GM18505 (cell line): ENCODE results near the gene ZNF197.

ENCODE experiments used
- ATAC-seq: cut with Tn5 transposase; IDR thresholded peaks from one replicate; pipeline ENCODE4 v1.9.1; 2021; ENCODE audit not compliant: unreplicated experiment
- POLR2A ChIP-seq: IDR thresholded peaks from 4 replicates; pipeline ENCODE4 v1.6.1; 2011; ENCODE audit warnings: borderline replicate concordance; ENCODE audit not compliant: insufficient read depth, insufficient read length; ENCODE audit errors: extremely low read depth

ZNF197 gene

DNA sequence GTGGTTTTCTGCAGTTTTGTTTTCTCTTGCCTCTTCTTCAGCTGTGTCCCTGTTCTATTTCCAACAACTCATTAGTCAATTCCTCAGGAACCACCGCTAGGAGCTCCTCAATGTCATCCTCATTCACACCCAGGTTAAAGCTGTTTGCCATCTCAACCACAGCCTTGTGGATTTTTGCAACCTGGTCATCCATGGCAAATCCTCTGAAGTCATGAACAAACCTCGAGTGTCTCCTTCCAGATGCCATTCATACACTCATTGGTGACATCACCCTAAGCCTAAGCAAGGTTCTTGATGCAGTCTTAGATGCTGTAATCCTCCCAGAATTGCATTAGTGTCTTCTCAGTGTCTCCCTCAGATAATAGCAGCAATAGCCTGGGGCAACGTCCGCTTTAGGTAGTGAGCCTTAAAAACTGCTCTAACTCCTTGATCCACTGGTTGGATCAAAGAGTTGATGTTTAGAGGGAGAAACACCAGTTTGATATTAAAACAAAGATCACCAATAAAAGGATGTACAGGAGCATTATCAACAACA is 56.2 kb downstream of the ZNF197 start:
- no peak for TF ChIP-seq POLR2A
- no peak for ATAC-seq

DNA sequence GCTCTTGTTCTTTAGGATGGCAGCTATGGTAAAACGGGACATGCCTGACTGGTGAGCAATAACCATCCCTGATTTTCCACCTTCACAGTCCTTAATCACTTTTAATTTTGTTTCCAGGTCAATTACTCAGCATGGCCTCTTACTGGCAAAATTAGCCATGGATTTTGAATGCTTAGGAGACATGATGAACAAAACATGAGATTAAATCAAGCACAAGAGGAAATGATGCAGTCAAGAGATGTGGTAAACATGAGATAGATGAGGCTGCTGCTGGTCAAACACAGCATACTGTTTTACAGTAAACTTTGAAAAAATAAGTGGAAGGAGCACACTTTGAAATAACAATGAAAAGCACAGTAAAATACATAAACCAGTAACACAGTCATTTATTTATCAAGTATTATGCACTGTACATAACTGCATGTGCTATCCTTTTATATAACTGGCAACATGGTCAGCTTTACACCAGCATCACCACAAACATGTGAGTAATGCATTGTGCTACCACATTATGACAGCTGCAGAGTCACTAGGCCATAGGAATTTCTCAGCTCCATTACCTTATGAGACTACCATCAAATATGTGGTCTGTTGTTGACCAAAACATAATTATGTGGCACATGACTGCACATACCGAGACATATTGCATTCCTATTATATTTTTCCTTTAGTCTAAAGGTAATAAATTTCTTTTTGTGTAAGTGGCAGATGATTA is 57.5 kb downstream of the ZNF197 start:
- no peak for TF ChIP-seq POLR2A
- no peak for ATAC-seq

DNA sequence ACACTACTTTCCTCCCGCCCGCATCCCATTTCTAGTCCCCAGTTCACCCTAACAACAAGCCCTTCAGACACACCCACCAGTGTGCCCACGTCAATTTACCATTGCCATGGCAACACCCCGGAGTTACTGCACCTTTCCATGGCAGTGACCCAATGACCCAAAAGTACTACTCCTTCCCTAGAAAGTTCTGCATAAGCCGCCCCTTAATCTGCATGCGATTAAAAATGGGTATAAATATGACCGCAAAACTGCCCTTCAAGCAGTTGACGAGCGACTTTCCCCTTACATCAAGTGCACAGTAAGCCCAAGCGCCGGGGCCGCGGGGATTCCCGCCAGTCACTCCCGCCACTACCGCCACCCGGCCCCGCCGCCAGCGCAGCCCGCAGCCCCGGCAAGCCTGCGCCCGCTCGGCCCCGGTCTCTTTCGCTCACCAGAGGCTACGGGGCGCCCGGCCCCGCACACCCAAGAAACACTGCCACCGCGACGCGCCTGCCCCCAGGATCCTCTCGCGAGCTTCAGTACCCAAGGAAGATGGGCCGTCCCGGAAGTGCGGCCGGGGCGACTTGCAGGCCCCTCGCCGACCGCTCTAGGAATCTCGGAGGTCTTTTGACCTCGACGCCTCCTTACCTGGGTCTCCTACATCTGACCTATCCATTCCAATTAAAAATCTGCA is 60.4 kb downstream of the ZNF197 start:
- ATAC-seq: peak; percentile 80
- TF ChIP-seq POLR2A: peak; percentile 39

DNA sequence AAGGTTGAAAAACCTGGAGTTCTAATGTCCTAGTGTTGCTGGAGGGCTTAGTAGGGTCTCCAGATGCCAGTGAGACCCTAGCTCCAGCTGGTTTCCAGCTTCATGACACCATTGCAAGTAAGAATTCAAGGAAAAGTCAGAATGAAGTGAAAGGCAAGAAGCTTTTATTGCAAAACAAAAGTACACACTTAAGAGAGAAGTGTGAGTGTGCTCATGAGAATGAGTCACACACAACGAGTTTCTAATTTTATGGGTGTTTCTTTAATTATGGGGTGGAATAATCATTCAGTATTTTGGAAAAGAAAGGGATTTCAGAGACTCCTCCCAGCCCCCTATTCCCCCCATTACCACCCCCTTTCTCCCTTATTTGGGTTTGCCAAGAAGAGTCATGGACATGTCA is 63.1 kb downstream of the ZNF197 start:
- ATAC-seq: no peak
- TF ChIP-seq POLR2A: no peak
